Myocyte (in vitro differentiated cells): ENCODE data around the gene COL4A3. TPM values are rescaled to one million over a fixed set of nuclear protein-coding genes. Genes with fewer than 3 reads are reported as not detected.

Source experiments
- DNase-seq: peaks from one replicate; pipeline ENCODE4 v3.0.0-alpha.2; 2012; ENCODE audit warnings: low read depth
- polyA plus RNA-seq: library from polyadenylated mRNA; unstranded; fragments of >200 nt; gene quantifications from one replicate; pipeline ENCODE4 v1.2.1, GENCODE V29; 2012; ENCODE audit warnings: missing spikeins
- total RNA-seq: library from RNA; depleted of rRNA; stranded (reverse); fragments of >200 nt; gene quantifications from 2 replicates; pipeline ENCODE4 v1.2.3, GENCODE V29; 2014

Gene COL4A3
- 0.08 and 1.4 TPM in 2 replicates for total RNA-seq
- polyA plus RNA-seq = 1.7 TPM

GRCh38 chr2:227163998-227164762 lies at the start of gene COL4A3, which contains the start of gene COL4A4:
TSS of gene COL4A3 (plus strand) at chr2:227164624. CDS start at chr2:227164727, 103 bp downstream.
TSS of gene COL4A4 (minus strand) at chr2:227164205. CDS start at chr2:227147483, 16,722 bp downstream.
- DNase-seq = no peak

GRCh38 chr2:227115761-227116160 lies 48.7 kb upstream of the COL4A3 start:
- no peak for DNase-seq

- DNase-seq = no peak
Measured at GRCh38 chr2:227117027-227117426, 47.4 kb upstream of the COL4A3 start.

GRCh38 chr2:227117852-227118251 lies 46.6 kb upstream of the COL4A3 start:
- DNase-seq = no peak

GRCh38 chr2:227118353-227118752 lies 46.1 kb upstream of the COL4A3 start:
- DNase-seq = no peak

GRCh38 chr2:227123697-227124096 lies 40.7 kb upstream of the COL4A3 start:
- no peak for DNase-seq

GRCh38 chr2:227124811-227125210 lies 39.6 kb upstream of the COL4A3 start:
- no peak for DNase-seq

- no peak for DNase-seq
Measured at GRCh38 chr2:227125506-227125905, 38.9 kb upstream of the COL4A3 start.

- peak; percentile 10 for DNase-seq
Measured at GRCh38 chr2:227127201-227127600, 37.2 kb upstream of the COL4A3 start.

GRCh38 chr2:227130636-227131035 lies 33.8 kb upstream of the COL4A3 start:
- peak; percentile 14 for DNase-seq

- DNase-seq = peak; percentile 96
Measured at GRCh38 chr2:227132986-227133385, 31.4 kb upstream of the COL4A3 start.

- no peak for DNase-seq
Measured at GRCh38 chr2:227134591-227134990, 29.8 kb upstream of the COL4A3 start.

- no peak for DNase-seq
Measured at GRCh38 chr2:227141301-227141700, 23.1 kb upstream of the COL4A3 start.

GRCh38 chr2:227143895-227144294 lies 20.5 kb upstream of the COL4A3 start:
- DNase-seq = no peak

GRCh38 chr2:227146456-227146855 lies 18.0 kb upstream of the COL4A3 start:
- DNase-seq = no peak

- no peak for DNase-seq
Measured at GRCh38 chr2:227147023-227147422, 17.4 kb upstream of the COL4A3 start.

- DNase-seq = no peak
Measured at GRCh38 chr2:227148106-227148505, 16.3 kb upstream of the COL4A3 start.

GRCh38 chr2:227150222-227150936 lies 14.0 kb upstream of the COL4A3 start:
- DNase-seq = no peak

GRCh38 chr2:227152093-227152766 lies 12.2 kb upstream of the COL4A3 start:
- DNase-seq = no peak

- DNase-seq = no peak
Measured at GRCh38 chr2:227153307-227153706, 11.1 kb upstream of the COL4A3 start.

GRCh38 chr2:227153758-227154486 lies 10.5 kb upstream of the COL4A3 start:
- DNase-seq = no peak
